Measurements from ENCODE around the gene PAPSS2. TPM values are rescaled to one million over a fixed set of nuclear protein-coding genes. Genes with fewer than 3 reads are reported as not detected.
"Not testable (repeated sequence)": the region's sequence is repeated elsewhere in the genome, so short reads cannot be mapped to it uniquely, and the experiment has no call there.

The PAPSS2 gene
- polyA plus RNA-seq (2013, experiment 1 of 2; ENCODE audit: insufficient read length): 60.4 TPM
- polyA plus RNA-seq (2013, experiment 2 of 2; ENCODE audit: insufficient read length): 59.1 TPM

DNA sequence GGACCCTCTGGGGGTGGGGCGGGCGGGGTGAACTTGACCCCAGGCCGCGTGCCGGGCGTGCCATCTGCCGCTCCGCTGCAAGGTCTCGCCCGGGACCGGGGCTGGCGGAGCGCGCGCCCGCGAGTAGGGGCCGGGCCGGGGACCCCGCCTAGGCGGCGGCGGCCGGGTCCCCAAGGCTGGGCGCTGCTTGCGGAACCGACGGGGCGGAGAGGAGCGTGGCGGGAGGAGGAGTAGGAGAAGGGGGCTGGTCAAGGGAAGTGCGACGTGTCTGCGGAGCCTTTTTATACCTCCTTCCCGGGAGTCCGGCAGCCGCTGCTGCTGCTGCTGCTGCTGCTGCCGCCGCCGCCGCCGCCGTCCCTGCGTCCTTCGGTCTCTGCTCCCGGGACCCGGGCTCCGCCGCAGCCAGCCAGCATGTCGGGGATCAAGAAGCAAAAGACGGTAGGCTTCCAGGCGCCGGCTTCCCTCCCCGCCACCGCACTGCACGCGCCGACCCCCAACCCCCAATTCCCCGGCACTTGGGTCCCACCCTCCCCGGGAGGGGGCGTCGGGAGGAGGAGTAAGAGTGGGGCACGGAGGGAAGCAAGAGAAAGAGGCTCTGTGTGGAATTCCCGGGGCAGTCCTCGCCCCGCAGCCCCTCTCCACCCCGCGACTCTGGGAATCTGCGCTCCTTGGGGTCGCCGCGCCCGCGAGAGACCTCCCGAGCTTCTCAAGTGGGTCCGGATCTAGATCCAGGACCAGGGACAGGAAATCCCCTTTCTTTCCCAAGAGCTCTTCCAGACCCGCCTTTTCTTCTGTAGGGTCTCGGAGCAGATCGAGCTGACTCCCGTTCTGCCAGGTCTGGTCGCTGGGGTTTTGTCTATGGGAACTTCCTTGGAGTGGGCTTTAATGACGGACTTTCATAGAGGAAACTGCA, at the start of gene PAPSS2:
PAPSS2 (plus strand) TSS at position 308 of the 913 bp plus-strand sequence; CDS start at position 412, 104 bp downstream.
- peak; percentile 80 for DNase-seq

DNA sequence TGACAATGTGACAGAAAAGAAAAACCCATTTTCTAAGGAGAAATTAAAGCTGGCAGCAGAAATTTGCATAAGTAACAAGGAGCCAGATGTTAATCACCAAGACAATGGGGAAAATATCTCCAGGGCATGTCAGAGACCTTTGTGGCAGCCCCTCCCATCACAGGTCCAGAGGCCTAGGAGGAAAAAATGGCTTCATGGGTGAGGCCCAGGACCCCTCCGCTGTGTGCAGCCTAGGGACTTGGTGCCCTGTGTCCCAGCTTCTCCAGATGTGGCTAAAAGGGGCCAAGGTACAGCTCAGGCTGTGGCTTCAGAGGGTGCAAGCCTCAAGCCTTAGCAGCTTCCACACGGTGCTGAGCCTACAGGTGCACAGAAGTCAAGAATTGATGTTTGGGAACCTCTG, 48.3 kb upstream of the PAPSS2 start:
- DNase-seq: not testable (repeated sequence)

DNA sequence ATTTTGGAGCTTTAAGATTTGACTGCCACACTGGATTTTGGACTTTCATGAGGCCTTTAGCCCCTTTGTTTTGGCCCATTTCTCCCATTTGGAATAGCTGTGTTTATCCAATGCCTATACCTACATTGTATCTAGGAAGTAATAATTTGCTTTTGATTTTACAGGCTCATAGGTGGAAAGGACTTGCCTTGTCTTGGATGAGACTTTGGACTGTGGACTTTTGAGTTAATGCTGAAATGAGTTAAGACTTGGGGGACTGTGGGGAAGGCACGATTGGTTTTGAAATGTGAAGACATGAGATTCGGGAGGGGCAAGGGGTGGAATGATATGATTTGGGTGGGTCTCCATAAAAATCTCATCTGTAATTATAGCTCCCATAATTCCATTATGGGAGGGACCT, 47.6 kb upstream of the PAPSS2 start:
- no peak for DNase-seq

DNA sequence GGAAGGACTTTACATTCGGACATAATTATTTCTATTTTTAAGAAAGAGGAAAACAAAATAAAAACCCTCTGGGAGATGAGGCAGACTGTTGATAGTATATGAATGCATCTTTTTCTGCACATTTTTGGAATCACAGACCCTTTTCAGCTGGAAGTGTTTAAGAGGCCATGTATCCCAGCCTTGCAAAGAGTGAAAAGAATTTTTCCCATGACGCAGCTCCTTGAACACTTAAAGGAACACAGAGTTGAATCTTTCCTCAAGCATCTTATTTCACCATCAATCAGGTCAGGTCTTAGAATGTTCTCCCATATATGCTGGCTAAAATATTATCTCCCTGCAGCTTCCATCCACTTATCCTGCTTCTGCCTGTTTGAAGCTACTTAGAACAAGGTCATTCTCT, 45.9 kb upstream of the PAPSS2 start:
- DNase-seq: peak; percentile 61

DNA sequence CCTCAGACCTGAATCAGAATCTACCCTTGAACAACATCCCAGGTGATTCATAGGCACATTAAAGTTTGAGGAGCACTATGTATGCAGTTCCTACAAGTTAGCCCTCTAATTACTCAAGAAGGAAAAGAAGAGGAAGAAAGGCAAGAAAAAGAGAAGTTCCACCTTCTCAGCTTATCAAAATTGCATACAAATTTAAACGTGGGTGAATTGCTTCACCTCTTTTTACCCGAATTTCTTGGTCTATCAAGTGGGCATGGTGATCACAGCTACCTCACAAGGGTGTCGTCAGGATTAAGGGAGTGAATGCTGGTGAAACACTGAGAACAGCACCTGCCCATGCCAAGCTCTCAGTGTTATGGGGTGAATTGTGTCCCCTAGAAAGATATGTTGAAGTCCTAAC, 43.8 kb upstream of the PAPSS2 start:
- DNase-seq: no peak

DNA sequence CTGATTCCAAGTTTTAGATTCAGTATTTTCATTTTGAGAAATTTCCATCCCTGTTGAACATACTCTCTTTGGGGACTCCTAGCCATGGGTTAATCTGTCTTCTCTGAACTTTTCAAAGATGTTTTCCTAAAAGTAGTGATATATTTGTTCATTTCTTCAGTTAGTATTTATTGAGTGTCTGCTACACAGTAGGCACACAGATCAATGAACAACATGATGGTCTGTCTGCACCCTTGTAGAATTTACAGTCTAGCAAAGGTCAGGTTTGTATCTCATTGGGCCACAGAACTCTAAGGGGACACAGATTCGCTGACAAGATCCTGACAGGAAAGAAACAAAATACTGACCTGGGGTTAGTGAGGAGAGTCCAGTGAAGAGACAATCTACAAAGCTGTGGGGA, 42.2 kb upstream of the PAPSS2 start:
- no peak for DNase-seq

DNA sequence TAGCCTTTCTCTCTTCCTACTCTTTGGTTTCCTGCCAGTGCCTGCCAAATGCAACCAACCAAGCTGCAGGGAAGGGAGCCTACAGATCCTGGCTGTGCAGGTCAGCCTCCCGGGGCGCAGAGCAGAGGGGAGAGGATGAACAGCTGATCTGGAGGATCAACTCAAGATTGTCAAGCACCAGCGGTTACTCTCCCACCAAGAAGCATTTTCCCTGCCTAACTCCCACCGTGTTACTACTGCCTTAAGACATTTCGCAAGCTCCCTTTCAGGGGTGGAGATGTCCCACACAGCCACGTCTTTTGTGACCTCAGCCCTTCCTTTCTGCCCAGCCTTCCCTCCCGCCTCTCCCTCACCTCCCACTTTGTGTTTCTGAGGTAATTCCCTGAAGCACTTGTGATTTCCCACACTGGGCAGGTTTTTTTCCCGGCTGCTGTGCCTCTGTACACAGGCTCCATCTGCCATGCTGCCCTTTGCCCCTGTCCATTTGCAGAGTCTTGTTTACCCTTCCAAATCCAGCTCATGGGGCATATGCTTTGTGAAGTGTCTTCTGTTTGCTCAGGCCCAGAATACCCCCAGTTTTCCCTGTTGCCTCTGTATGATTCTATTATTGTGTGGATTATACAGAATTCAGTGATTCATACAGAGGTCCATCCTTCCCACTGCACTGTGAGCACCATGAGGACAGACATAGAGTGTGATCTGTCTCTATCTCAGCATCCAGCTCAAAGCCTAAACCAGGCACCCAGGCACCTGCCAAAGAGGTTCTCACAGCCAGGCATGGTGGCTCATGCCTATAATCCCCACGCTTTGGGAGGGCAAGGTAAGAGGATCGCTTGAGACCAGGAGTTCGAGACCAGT, 40.9 kb upstream of the PAPSS2 start:
- no peak for DNase-seq

DNA sequence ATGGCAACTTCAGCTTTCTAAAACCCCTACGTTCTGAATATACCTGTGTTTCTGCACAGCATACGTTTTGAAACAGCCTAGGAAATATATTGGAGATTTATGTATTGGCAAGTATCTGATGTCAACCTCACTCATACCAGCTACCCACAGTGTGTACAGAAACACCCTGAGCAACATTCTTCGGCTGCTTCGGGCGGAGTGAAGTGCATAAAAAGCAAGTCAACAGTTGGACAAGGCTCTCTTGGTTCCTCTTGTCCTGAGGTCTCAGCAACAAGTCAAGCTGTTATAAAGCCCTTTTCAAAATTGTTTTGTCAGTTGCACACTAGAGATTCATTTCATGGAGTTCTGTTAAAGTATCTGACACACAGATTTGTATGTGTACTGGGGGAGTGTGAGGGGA, 40.0 kb upstream of the PAPSS2 start:
- DNase-seq: no peak

DNA sequence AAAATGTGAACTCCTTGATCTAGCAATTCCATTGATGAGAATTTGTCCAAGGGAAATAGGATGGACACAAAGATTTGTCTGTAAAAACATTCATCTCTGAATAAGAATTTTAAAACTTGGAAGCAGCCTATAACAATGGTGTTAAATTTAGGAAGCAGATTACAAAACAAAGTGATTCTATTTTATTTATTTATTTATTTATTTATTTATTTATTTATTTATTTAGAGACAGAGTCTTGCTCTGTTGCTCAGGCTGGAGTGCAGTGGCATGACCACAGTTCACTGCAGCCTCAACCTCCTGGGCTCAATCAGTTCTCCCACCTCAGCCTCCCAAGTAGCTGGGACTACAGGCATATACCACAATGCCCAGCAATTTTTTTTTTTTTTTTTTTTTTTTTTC, 38.2 kb upstream of the PAPSS2 start:
- DNase-seq: not testable (repeated sequence)

DNA sequence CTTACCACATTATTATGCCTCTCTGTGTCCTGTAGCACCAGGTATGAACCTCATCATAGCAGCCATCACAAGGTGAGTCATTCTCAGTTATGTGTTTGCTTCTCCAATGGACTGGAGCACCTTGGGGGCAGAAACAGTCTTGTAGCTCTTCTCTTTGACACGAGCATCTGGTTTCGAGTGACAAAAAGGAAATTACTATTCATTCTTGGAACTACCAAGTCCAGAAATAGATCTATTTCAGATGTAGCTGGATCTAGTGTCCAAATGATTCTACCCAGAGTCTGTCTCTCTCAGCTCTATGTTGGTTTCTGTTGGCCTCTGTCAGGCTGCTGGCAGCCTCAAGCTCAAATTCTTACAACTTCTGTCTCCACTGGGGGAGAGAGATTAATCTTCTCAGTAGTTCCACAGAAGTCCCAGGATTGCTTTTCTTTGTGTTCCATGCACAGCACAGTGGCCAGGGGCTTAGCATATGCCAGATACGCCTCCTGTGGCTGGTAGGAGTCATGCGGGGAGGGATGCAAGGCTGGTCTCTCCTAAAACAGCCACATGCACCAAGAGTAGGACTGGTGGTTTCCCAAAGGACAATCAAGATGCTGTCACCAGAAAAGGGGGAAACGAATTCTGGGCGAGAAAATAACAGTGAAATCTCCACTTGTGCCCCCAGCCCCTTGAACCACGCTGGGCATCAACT, 37.2 kb upstream of the PAPSS2 start:
- DNase-seq: no peak

DNA sequence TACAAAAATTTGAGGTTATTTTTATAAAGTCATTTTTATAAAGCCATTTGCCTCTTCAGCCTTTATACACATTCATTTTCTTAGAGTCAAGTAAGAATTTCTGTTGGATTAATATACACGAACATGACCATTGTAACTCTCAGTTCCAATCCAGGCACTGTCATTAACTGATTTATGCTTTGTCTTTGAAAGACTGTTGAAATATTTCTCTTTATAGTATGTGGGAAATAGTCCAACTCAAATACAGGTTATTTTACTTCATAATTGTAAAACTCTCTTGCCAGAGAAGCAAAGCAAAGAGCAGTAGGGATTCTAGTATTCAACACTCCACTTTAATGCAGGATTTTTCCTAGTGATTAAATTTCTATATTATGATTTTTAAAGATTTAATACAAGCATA, 36.5 kb upstream of the PAPSS2 start:
- no peak for DNase-seq

DNA sequence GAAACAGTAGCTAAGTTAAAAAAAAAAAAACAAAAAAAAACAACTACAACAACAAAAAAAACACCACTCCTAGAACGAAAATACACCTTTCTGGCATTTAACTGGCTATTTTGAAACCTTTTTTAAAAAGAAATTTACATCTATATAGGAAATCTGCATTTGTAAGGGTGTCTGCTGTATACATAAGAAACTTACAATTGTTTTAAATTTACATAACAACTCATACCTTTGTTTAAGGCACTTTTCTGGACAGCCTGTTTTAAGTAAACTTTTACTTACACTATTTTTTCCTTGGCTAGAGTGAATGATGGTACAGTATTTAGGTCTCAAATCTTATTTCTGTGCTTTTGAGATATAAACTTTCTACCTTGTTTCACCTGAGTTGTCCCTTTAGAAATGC, 34.0 kb upstream of the PAPSS2 start:
- no peak for DNase-seq

DNA sequence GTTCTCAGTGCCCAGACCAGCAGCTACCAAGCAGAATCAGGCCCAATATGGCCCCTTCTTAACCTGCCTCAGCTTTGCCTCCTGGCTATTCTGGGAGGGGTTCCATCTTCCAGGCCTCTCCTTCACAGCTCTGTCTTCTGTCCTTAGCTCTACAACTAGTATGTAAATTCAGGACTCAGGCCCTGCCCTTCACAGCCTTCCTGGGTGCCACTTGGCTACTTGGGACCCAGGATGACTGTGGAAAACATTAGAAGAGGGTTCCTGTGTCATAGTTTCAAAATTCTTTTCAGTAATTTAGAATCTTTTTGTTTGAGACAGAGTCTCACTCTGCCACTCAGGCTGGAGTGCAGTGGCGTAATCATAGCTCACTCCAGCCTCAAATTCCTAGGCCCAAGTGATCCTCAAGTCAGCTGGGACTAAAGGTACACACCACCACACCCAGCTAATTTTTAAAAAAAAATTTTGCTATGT, 33.2 kb upstream of the PAPSS2 start:
- no peak for DNase-seq

DNA sequence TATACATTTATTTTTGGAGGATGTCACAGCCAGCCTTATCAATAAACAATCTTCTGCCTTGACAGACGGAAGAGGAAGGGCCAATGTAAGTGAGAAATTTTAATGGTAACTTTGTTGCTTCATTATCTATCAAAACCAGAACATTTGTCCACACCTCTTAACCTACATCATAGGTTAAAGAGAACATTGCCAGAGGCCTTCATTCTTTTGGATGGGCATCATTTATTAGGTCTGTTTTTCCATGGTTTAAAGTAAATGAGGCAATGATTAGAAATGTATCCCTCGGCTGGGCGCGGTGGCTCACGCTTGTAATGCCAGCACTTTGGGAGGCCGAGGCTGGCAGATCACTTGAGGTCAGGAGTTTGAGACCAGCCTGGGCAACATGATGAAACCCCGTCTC, 29.5 kb upstream of the PAPSS2 start:
- DNase-seq: no peak

DNA sequence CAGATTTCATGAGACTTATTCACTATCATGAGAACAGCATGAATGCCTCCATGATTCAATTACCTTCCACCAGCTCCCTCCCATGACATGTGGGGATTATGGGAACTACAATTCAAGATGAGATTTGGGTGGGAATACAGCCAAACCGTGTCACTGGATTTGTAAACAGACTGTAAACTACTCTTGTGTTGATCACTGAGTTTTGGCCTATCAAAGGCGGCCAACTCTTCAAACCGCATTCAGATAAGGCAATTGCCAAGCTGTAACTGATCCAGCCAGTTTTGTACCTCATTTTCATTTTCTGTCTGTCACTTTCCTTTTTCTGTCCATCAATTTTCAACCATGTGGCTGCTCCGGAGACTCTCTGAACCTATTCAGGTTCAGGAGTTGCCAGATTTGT, 27.2 kb upstream of the PAPSS2 start:
- no peak for DNase-seq

DNA sequence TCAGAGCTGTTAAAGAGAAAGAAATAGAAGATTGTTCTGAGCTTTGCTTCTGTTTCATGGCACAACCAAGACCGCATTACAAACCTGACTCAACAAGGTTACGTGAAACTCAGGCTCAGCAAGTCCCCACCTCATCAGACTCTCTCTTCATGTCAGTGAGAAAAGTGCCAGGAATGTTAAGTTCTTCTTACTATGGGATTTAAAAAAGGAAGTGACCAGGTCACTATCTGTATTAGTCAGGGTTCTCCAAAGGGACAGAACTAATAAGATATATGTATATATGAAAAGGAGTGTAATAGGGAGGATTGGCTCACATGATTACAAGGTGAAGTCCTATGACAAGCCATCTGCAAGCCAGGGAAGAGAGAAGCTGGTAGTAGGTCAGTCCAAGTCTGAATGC, 25.4 kb upstream of the PAPSS2 start:
- no peak for DNase-seq

DNA sequence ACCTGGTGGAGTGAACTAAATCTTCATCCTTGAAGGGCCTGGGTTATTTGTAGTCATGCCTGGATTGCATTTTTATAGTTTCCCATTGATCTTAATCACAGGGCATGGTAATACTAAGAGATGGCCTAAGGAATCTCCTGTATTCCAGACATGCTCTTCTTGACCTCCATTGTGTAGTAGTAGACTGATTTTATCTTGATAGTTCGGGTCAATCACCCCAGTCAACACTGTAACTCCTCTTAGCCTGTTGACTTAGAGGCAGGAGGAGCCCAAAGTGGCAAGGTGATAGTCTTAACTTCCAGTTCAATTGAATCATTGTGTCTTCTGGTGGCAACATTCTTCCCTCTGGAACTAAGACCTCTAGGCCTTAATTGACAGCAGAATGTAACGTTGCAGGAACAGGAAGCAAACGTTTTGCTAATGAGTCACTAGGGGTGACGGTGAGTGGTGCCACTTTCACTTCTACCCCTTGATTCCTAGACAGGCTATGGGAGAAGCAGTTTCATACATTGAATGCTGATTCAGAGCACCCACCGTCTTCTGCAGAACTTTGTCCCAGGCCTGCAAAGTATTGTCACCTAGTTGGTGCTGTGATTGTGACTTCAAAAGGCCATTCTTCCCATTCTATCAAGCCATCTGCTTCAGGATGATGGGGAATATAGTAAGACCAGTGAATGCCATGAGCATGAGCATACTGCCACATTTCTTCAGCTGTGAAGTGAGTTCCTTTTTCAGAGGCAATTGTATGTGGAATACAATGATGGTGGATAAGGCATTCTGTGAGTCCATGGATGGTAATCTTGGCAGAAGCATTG, 24.0 kb upstream of the PAPSS2 start:
- DNase-seq: peak; percentile 79

DNA sequence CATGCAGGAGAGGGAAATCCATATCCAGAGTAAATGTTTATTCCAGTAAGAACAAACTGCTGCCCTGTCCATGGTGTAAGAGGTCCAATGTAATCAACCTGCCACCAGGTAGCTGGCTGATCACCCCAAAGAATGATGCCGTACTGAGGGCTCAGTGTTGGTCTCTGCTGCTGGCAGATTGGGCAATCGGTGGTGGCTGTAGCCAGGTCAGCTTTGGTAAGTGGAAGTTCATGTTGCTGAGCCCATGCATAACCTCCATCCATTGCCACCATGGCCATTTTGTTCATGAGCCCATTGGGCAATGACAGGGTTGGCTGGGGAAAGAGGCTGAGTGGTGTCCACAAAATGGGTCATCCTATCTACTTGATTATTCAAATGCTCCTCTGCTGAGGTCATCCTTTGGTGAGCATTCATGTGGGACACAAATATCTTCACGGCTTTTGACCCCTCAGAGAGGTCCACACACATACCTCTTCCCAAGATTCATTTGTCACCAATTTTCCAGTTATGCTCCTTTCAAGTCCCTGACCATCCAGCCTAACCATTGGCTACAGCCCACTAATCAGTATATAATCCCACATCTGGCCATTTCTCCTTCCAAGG, 23.3 kb upstream of the PAPSS2 start:
- no peak for DNase-seq

DNA sequence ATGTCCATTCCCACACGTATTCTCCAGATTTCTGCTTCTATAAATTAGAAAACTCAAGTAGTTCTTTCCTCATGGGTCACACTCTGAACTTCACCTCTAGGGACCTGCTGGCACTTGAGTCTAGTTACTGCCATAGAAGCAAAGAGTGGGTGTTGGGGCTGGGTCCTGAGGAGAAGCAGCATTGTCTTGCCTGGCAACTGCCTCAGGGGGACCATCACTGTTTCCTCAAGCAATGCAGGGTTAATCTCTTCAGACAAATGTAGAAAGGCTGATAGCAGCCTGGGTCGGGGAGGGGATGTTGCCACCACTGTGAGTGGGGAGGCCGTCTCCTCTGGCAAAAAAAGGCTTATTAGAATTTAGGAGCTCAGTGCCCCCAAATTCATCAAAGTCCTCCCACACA, 20.2 kb upstream of the PAPSS2 start:
- DNase-seq: no peak

DNA sequence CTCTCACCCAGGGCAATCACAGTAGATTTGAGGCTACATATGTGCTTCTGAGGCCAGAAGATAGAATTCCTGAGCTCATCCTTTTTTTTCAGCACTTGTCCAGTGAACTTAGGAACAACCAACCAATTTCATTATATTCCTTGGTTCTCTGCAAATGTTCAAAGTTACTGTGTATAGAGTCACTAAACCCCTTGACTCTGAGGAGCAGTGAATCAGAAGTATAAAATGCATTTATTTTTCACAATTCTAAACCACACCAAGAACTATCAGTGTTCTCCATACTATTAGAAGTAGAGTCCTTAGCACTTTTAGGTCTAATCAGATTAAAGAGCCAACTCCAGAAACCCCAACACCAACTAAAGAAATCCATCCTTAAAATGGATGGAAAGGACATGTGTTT, 19.6 kb upstream of the PAPSS2 start:
- no peak for DNase-seq

DNA sequence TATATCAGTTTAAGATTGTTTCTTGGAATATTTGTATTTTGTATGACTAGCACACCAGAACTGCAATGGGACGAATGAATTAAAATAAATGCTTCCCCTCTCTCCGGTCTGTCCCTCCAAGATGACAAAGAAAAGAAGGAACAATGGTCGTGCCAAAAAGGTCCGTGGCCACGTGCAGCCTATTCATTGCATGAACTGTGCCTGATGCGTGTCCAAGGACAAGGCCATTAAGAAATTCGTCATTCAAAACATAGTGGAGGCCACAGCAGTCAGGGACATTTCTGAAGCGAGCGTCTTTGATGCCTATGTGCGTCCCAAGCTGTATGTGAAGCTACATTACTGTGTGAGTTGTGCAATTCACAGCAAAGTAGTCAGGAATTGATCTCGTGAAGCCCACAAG, 17.2 kb upstream of the PAPSS2 start:
- DNase-seq: no peak
